ENCODE measurements around the gene SUCO. TPM values are rescaled to one million over a fixed set of nuclear protein-coding genes. Genes with fewer than 3 reads are reported as not detected.
"Not testable (repeated sequence)": the region's sequence is repeated elsewhere in the genome, so short reads cannot be mapped to it uniquely, and the experiment has no call there.

The SUCO gene
- total RNA-seq, 4 donors from 2014 or later = 21.1 to 31.6 (median 22.3) TPM

GRCh38 chr1:172585861-172586260, 52.9 kb downstream of the SUCO start:
- intact Hi-C loops (cut with DNase I) = no loop called here

GRCh38 chr1:172588296-172589291, 55.6 kb downstream of the SUCO start:
- Histone ChIP-seq H3K36me3 (peaks cover 21 to 41% (median 28%) of the 10 kb centered on the region in 4 donors), H3K4me3 (no peak overlapping the region), H3K9me3 (no peaks in the 10 kb centered on the region), H3K4me1 (peaks cover 0 to 5% (median 2%) of the 10 kb centered on the region in 4 donors), H3K27me3 (no peaks in the 10 kb centered on the region), H3K27ac (replicated peaks in 1 of 4) (no peak overlapping the region)
- no peak for TF ChIP-seq POLR2AphosphoS5 (IDR thresholded peaks at IDR 0.05)
- TF ChIP-seq POLR2A (IDR thresholded peaks at IDR 0.05; ENCODE audit: low read depth) = no peak
- TF ChIP-seq EP300 (IDR thresholded peaks at IDR 0.05) = no peak
- TF ChIP-seq, protein P1, sequence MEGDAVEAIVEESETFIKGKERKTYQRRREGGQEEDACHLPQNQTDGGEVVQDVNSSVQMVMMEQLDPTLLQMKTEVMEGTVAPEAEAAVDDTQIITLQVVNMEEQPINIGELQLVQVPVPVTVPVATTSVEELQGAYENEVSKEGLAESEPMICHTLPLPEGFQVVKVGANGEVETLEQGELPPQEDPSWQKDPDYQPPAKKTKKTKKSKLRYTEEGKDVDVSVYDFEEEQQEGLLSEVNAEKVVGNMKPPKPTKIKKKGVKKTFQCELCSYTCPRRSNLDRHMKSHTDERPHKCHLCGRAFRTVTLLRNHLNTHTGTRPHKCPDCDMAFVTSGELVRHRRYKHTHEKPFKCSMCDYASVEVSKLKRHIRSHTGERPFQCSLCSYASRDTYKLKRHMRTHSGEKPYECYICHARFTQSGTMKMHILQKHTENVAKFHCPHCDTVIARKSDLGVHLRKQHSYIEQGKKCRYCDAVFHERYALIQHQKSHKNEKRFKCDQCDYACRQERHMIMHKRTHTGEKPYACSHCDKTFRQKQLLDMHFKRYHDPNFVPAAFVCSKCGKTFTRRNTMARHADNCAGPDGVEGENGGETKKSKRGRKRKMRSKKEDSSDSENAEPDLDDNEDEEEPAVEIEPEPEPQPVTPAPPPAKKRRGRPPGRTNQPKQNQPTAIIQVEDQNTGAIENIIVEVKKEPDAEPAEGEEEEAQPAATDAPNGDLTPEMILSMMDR (IDR thresholded peaks at IDR 0.05) = no peak
- DNase-seq (ENCODE audit: extremely low spot score) = no peak
- 85% methylated on average over 7 of the region's 7 CpGs for WGBS
- intact Hi-C loops (cut with DNase I) = no loop called here

More at GRCh38 chr1:172585861-172586260, 52.9 kb downstream of the SUCO start:
- Histone ChIP-seq H3K4me3 (no peak overlapping the region), H3K4me1 (peaks cover 3 to 12% (median 8%) of the 10 kb centered on the region in 4 donors), H3K27ac (replicated peaks in 1 of 4) (no peak overlapping the region), H3K27me3 (no peaks in the 10 kb centered on the region), H3K9me3 (no peaks in the 10 kb centered on the region), H3K36me3 (peaks cover 17 to 34% (median 21%) of the 10 kb centered on the region in 4 donors)
- DNase-seq (ENCODE audit: extremely low spot score) = no peak
- TF ChIP-seq, protein P1 (IDR thresholded peaks at IDR 0.05) = no peak
- no peak for TF ChIP-seq EP300 (IDR thresholded peaks at IDR 0.05)
- TF ChIP-seq POLR2AphosphoS5 (IDR thresholded peaks at IDR 0.05) = no peak

GRCh38 chr1:172589553-172589952, 56.6 kb downstream of the SUCO start:
- Histone ChIP-seq H3K36me3 (peaks cover 21 to 45% (median 30%) of the 10 kb centered on the region in 4 donors), H3K27me3 (no peaks in the 10 kb centered on the region), H3K4me1 (peaks cover 0 to 5% (median 2%) of the 10 kb centered on the region in 4 donors), H3K4me3 (no peak overlapping the region), H3K27ac (replicated peaks in 1 of 4) (no peak overlapping the region), H3K9me3 (no peaks in the 10 kb centered on the region)
- intact Hi-C loops (cut with DNase I) = no loop called here
- 94% methylated on average over 3 of the region's 3 CpGs for WGBS
- no peak for DNase-seq (ENCODE audit: extremely low spot score)
- TF ChIP-seq EP300 (IDR thresholded peaks at IDR 0.05) (no peak), POLR2A (IDR thresholded peaks at IDR 0.05; ENCODE audit: low read depth) (no peak), POLR2AphosphoS5 (IDR thresholded peaks at IDR 0.05) (no peak)
- TF ChIP-seq, protein P1 (IDR thresholded peaks at IDR 0.05) = no peak

- DNase-seq (ENCODE audit: extremely low spot score); H3K27ac ChIP-seq (replicated peaks in 1 of 4); H3K27me3 ChIP-seq; H3K4me1 ChIP-seq; intact Hi-C loops (cut with DNase I); H3K4me3 ChIP-seq; H3K9me3 ChIP-seq: not testable (repeated sequence)
- WGBS = no CpG with 5 or more reads among the region's 1 CpG
- peaks cover 27 to 58% (median 47%) of the 10 kb centered on the region in 4 donors for H3K36me3 ChIP-seq
Observed at GRCh38 chr1:172591429-172591828, 58.5 kb downstream of the SUCO start.

- intact Hi-C loops (cut with DNase I) = not testable (repeated sequence)
Observed at GRCh38 chr1:172595066-172595465, 62.1 kb downstream of the SUCO start.

DNA sequence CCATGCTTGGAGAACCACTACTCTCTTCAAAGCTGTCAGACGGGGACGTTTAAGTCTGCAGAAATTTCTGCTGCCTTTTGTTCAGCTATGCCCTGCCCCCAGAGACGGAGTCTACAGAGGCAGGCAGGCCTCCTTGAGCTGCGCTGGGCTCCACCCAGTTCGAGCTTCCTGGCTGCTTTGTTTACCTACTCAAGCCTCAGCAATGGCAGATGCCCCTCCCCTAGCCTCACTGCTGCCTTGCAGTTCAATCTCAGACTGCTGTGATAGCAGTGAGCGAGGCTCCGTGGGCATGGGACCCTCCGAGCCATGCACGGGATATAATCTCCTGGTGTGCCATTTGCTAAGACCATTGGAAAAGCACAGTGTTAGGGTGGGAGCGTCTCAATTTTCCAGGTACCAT, 63.8 kb downstream of the SUCO start:
- H3K27me3 ChIP-seq; H3K27ac ChIP-seq (replicated peaks in 1 of 4); H3K9me3 ChIP-seq; intact Hi-C loops (cut with DNase I); H3K4me1 ChIP-seq; DNase-seq (ENCODE audit: extremely low spot score); H3K4me3 ChIP-seq: not testable (repeated sequence)
- peaks cover 9 to 67% (median 45%) of the 10 kb centered on the region in 4 donors for H3K36me3 ChIP-seq
- WGBS = 91% methylated on average over 7 of the region's 10 CpGs

More at GRCh38 chr1:172595066-172595465, 62.1 kb downstream of the SUCO start:
- WGBS = 91% methylated on average over 4 of the region's 4 CpGs
- H3K27me3 ChIP-seq; H3K9me3 ChIP-seq; DNase-seq (ENCODE audit: extremely low spot score); H3K4me3 ChIP-seq; H3K4me1 ChIP-seq; H3K27ac ChIP-seq (replicated peaks in 1 of 4): not testable (repeated sequence)
- H3K36me3 ChIP-seq = peaks cover 20 to 65% (median 52%) of the 10 kb centered on the region in 4 donors

All from esophagus muscularis mucosa (tissue), 4 donors.